ENCODE results near the gene DLAT.
"Not testable (repeated sequence)": the region's sequence is repeated elsewhere in the genome, so short reads cannot be mapped to it uniquely, and the experiment has no call there.

DLAT gene

GRCh38 chr11:112024773-112025678, at the start of gene DLAT:
DLAT (plus strand) TSS chr11:112025408; CDS start chr11:112025473, 65 bp downstream.
- peak; percentile 73 to 77 for DNase-seq

DNA sequence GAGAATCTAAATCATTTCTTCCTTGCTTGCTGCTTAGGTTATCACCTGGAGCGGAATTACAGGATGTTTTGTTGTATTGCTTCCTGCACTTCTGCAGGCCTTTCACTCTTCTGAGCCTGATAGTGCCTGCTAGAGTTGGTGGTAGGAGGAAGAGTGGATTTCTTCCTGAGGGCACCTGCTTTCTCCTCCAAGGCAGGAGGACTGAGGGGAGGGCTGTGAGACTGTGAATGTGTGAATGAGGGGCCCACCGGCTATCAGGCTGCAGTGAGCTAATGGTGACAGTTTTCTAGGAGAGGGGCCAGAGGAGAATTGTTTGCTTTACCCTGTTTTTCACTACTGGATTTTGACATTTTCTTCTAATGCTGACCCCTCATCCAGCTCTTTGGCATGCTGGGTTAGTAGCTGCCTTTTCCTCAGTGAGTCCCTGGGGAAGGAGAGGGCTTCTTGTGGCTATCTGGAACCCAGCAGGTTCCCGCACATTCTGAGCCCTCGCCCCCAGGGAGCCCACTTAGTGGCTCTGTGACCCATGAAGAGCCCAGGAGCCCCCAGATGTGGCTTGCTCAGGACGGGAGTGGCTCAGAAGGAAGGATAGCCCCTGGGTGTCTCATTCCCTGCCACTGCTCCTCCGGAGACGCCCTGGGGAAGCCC, 49.0 kb upstream of the DLAT start:
- DNase-seq = no peak

GRCh38 chr11:111976767-111977145, 48.5 kb upstream of the DLAT start:
- DNase-seq = no peak

DNA sequence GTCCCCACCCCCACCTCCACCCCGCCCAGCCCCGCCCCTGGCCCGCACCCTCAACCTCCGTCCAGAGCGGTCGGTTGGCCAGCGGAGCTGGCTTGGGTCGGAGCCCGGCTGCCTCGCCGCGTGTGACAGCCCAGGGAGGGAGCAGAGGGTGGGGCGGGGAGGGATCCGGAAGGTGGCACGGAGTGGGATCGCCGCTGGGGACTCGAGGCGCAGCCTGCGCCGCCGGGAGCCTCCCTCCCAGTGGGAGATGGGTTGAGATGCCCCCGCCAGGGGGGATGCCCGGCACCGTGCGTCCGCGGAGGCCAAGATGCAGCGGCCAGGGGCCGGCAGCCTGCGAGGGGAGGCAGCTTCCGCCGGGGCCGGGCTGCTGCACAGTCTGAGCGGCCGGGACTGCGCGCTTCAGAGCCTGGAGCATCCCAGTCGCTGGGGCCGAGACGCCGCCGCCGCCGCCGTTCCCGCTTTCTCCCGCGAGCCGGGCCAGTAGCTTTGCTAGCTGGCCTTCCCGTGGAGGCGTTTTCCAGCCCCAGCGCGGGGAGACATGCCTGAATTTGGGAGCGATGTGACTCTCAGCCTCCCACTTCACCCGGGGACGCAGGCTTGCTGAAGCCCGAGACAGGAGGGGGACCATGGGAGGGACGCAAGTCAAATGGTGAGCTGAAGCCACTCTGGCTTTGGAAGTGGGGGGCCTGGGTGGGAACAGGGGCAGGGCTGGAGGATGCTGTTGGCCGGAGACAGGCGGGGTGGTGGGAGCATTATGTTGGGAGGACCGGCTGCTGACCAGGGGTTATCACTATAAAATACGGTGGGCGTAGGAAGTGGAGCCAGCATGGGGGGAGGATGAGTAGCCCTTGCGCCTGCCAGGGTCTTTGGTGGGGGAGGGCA, 47.8 kb upstream of the DLAT start:
- no peak for DNase-seq

DNA sequence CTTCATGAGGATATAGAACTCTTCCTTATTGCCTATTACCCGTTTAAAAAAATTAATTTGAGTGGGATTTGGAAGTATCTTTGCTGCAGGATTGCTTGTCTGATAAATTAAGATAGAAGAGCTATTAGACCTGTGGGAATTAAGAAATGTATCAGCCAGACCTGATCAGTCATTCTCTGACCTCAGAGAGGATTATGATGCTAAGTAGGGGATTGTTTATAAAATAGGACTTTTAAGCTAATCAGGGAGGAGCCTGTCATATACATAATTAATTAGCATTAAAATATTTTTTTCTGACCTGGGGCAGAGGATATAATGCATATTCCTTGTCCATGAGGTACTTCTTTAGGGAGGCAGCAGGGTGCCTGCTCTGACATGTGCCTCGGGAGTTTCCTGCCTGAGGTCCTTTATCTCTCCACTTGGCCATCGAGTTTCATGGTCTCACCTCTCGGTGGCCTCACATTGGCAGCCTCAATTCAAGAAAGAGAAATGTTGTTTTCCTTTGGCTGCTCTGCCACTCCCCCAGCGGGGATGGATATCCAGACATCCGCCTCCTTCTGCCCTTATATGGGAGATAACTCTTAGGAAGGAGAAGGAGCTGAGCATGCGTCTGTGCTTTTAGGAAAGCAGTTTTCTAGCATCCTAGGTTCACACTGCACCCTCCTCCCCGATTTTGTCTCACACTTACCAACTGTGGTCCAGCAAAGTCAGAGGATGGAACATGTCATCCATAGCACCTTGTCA, 47.0 kb upstream of the DLAT start:
- no peak for DNase-seq

DNA sequence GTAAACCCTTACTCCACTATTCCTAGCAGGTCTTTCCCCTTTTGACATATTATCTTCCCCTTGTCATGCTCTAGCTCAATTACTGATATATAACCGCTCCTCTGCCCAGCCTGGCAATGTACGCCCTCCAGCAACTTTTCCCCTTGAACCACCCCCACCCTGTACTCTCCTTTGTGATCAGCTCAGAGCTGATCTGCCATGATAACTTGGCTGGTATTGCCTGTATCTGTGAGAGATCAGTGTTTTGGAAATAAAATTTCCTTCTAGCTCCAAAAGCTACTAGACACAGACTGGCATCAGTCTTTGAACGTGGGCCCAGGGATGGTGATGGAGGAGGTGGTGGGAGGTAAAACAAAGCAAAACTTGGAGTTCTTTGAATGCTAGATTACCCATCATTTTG, 45.1 kb upstream of the DLAT start:
- no peak for DNase-seq

DNA sequence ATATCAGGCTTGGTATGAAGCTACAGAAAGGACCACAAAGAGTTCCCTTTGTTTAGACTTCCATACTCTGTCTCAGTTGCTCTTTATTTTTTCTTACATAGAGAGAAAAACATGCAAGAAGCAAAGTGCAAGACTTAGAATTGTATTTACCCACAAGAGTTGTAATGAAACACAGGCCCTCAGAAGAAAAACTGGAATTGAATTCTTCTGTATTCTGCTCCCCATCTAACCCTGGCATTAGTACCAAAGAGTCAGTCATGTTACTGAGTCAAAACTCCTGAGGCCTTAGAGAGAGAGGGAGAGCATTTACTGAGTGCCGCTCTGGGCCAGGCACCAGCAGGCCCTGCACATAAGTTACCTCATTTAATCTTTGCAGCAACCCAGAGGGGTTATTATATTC, 43.9 kb upstream of the DLAT start:
- no peak for DNase-seq

GRCh38 chr11:111982019-111982464, 43.2 kb upstream of the DLAT start:
- DNase-seq = peak; percentile 61 to 64

GRCh38 chr11:111982541-111983186, 42.5 kb upstream of the DLAT start:
- no peak for DNase-seq

GRCh38 chr11:111983187-111983986, 41.8 kb upstream of the DLAT start:
- no peak for DNase-seq

- DNase-seq = no peak
Measured at GRCh38 chr11:111986589-111986988, 38.6 kb upstream of the DLAT start.

GRCh38 chr11:111990381-111990780, 34.8 kb upstream of the DLAT start:
- no peak for DNase-seq

DNA sequence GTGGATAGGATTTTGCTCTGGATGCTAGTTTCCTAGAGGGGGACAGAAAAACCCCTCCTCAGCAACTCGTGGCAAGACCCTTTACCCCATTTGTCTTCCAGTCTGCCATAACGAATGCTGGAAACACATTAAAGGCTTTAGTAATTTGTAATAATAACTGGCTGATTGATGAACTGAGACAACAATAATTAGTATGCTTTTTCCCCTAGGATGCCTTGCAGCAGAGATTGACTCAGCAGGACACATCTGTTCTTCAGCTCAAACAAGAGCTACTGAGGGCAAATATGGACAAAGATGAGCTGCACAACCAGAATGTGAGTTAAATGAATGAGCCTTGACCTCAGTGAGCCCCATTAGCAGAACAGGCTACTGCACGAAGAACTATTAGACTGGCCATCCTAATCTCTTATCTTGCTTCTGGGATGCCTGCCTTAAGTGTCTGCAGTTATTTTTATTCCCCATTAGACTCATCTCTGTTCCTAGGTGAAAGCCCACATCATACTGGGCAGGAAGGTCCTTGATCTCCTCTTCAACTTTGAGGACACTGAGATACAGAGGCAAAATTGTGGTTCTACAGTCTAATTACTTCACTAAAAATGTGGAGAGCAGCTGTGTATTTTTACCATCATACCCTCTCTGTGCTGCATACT, 32.9 kb upstream of the DLAT start:
- no peak for DNase-seq

DNA sequence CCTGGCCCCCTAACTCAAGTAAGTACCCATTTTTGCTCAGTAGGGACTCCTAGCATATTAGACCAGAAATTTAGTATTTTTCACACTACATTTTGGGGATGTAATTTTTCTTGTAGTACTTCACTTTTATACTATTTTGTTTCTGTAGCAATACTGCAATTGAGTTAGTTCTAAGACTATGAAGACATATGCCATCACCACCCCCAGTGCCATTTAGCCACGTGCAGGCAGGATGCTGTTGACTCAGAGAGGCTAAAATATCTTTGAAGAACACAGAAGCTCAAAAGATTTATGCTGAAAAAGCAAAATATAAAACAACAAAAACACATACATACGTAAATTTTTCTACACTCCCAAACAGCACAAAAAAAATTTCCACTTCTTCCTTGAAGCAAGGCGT, 29.1 kb upstream of the DLAT start:
- no peak for DNase-seq

DNA sequence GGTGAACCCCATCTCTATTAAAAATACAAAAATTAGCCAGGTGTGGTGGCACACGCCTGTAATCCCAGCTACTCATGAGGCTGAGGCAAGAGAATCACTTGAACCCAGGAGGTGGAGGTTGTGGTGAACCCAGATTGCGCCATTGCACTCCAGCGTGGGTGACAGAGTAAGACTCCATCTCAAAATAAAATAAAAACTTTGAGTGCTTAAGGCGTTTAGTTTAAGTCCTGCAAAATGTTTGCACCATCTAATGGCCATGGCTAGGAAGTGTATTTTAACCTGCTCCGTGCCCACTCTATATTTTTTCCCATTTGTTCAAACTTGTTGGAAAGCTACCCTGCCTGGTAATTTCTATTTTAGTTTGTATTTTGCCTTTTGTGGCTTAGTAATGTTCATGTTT, 28.5 kb upstream of the DLAT start:
- DNase-seq = not testable (repeated sequence)

DNA sequence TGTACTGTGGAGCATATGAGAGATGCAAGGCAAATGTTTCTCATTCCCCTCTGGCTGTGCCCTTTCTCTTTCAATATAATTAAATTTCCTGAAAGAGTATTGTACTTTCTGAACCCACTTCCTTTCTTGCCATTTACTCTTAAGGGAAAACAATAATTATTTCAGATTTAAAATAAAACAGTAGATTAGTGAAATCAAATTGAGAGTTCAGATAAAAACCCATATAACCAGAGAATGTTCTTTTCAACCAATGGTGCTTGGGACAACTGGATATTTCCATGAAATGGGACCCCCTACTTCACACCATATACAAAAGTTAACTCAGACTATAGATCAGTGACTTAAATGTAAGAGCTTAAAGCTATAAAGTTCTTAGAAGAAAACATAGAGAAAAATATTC, 26.1 kb upstream of the DLAT start:
- DNase-seq = no peak

GRCh38 chr11:112000703-112001102, 24.5 kb upstream of the DLAT start:
- DNase-seq = no peak

DNA sequence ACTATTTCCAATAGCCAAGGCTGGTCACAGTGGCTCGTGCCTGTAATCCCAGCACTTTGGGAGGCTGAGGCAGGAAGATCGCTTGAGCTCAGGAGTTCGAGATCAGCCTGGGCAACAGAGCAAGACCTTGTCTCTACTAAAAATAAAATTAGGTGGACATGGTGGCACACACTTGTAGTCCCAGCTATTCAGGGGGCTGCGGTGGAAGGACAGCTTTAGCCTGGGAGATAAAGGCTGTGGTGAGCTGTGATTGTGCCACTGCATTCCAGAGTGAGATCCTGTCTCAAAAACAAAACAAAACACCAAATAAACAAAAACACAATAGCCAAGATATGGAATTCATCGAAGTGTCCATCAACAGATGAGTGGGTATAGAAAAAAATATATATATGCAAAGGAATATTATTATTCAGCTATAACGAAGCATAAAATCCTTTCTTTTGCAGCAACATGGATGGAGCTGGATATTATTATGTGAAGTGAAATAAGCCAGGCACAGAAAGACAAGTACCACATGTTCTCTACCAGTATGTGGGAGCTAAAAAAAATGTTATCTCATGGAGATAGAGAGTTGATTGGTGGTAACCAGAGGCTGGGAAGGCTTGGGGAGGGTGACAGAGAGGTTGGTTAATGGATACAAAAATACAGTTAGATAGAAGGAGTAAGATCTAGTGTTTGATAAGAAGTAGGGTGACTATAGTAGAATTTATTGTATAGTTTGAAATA, 22.6 kb upstream of the DLAT start:
- no peak for DNase-seq

DNA sequence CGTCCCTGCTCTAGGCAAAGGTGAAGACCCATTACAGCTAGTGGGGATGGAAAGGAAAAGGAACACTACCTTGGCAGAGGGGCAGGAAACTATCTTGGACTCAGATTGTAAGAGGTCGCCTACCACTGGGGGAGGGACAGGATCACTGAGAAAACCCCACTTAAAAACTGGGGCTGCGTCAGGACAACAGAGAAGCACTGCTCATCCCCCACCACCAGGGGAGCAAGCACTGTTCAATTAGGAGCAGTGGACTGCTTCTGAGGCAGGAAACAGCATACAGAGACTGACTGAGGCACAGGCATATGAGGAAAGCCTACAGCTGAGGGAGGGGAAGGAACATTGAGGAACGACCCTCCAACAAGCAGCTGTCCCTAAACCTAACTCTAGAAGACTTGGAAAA, 20.8 kb upstream of the DLAT start:
- no peak for DNase-seq
